Motor neuron (in vitro differentiated cells): ENCODE measurements around the gene PIPOX. TPM values are rescaled to one million over a fixed set of nuclear protein-coding genes. Genes with fewer than 3 reads are reported as not detected.

Source experiments
- ATAC-seq, 8 experiments: fragments of 200-7000 bp; cut with Tn5 transposase; replicated peaks in 6 of 8; 2 replicates each; pipeline ENCODE4 v1.8.0; 2021; ENCODE audit warnings: mild to moderate bottlenecking in 8 of 8, moderate library complexity in 8 of 8
- H3K27ac ChIP-seq, 2 donors: fragments of 250-450 bp; sonication (Bioruptor Pico); 2 replicates each; pipeline ENCODE4 v1.9.0; 2021; ENCODE audit warnings: antibody characterized with exemption in 2 of 2, mild to moderate bottlenecking in 2 of 2, moderate library complexity in 1 of 2
- H3K4me1 ChIP-seq, 2 donors: fragments of 250-450 bp; sonication (Bioruptor Pico); replicated peaks in 1 of 2; 2 replicates each; pipeline ENCODE4 v1.6.1; 2021; ENCODE audit warnings: antibody characterized with exemption in 2 of 2, mild to moderate bottlenecking in 2 of 2, moderate library complexity in 1 of 2
- H3K4me3 ChIP-seq, 5 donors: fragments of 250-450 bp; sonication (Bioruptor Pico); 2 replicates each; pipeline ENCODE4 v1.9.0; 2021; ENCODE audit warnings: antibody characterized with exemption in 5 of 5, mild to moderate bottlenecking in 5 of 5, moderate library complexity in 4 of 5
- WGBS, 10 experiments: fragments of 450-650 bp; shearing (Covaris generic); methylation state at CpG; one replicate each; pipeline ENCODE4 v1.0.0; 2022; 5-methylcytosine and 5-hydroxymethylcytosine counted together
- in situ Hi-C, 9 experiments: fragments of 400-800 bp; cut with MboI; loops; one replicate each; pipeline ENCODE4 v1.15.0; 2021; ENCODE audit warnings: low sequenced_read_pairs in 9 of 9, low pct_unique_long_range_greater_than_20kb in 2 of 9; ENCODE audit not compliant: unreplicated experiment in 9 of 9
- total RNA-seq, 8 experiments: library from RNA; unstranded; fragments of 300-600 nt; gene quantifications; 2 replicates each; pipeline versions ENCODE4 v1.2.3 to v1.2.4, GENCODE V29; 2022

Gene PIPOX
- total RNA-seq, 8 experiments from 2014 or later = 1.6 to 11.8 (median 4.6) TPM

- Histone ChIP-seq H3K4me1 (peaks cover 21% of the 10 kb centered on the region in 2 donors), H3K4me3 (no peak overlapping the region), H3K27ac (no peak overlapping the region)
- no peak for ATAC-seq
- 81 to 100% (median 88%) methylated on average over 1 to 7 of the region's 12 CpGs; no CpG with 5 or more reads in 4 of the 10 experiments for WGBS, 10 experiments
- in situ Hi-C loops = no loop called here
These were observed 31.5 kb downstream of the PIPOX start for GRCh38 chr17:29074488-29074887.

GRCh38 chr17:29076087-29076486 lies 33.1 kb downstream of the PIPOX start:
- peak in 1 of 8 experiments; percentile 12 for ATAC-seq
- Histone ChIP-seq H3K4me1 (peaks cover 9 to 18% of the 10 kb centered on the region in 2 donors), H3K27ac (no peak overlapping the region), H3K4me3 (no peak overlapping the region)
- 0 to 78% (median 72%) methylated on average over 1 to 5 of the region's 6 CpGs; no CpG with 5 or more reads in 2 of the 10 experiments for WGBS, 10 experiments
- in situ Hi-C loops = no loop called here

GRCh38 chr17:29076722-29077121 lies 33.8 kb downstream of the PIPOX start:
- in situ Hi-C loops = no loop called here
- WGBS, 10 experiments = 0 to 85% (median 80%) methylated on average over 1 to 7 of the region's 7 CpGs; no CpG with 5 or more reads in 5 of the 10 experiments
- peak in 2 of 8 experiments; percentile 11 to 24 for ATAC-seq
- Histone ChIP-seq H3K4me3 (no peak overlapping the region), H3K4me1 (peaks cover 9 to 25% of the 10 kb centered on the region in 2 donors), H3K27ac (no peak overlapping the region)

- in situ Hi-C loops = no loop called here
- Histone ChIP-seq H3K4me1 (peaks cover 14 to 31% of the 10 kb centered on the region in 2 donors), H3K27ac (no peak overlapping the region), H3K4me3 (no peak overlapping the region)
- no peak for ATAC-seq
- 80 to 100% (median 88%) methylated on average over 1 to 3 of the region's 7 CpGs; no CpG with 5 or more reads in 6 of the 10 experiments for WGBS, 10 experiments
These were observed 34.4 kb downstream of the PIPOX start for GRCh38 chr17:29077320-29077719.

- in situ Hi-C loops = no loop called here
- 17 to 100% (median 83%) methylated on average over 1 to 6 of the region's 9 CpGs; no CpG with 5 or more reads in 3 of the 10 experiments for WGBS, 10 experiments
- no peak overlapping the region for H3K4me3 ChIP-seq
- ATAC-seq = peak; percentile 36 to 83 (median 58)
- peaks cover 25 to 41% of the 10 kb centered on the region in 2 donors for H3K4me1 ChIP-seq
- H3K27ac ChIP-seq = no peak overlapping the region
These were observed 35.5 kb downstream of the PIPOX start for GRCh38 chr17:29078183-29079045.

- no peak for ATAC-seq
- WGBS, 10 experiments = 70 to 100% (median 95%) methylated on average over 2 to 5 of the region's 16 CpGs; no CpG with 5 or more reads in 6 of the 10 experiments
These were observed 36.5 kb downstream of the PIPOX start for GRCh38 chr17:29079433-29079832.

GRCh38 chr17:29079887-29080286 lies 36.9 kb downstream of the PIPOX start:
- Histone ChIP-seq H3K4me1 (peaks cover 38 to 56% of the 10 kb centered on the region in 2 donors), H3K27ac (no peak overlapping the region), H3K4me3 (no peak overlapping the region)
- ATAC-seq = no peak
- WGBS, 10 experiments = 60 to 100% (median 87%) methylated on average over 1 to 19 of the region's 33 CpGs; no CpG with 5 or more reads in 5 of the 10 experiments
- in situ Hi-C loops = no loop called here

More at GRCh38 chr17:29079433-29079832, 36.5 kb downstream of the PIPOX start:
- Histone ChIP-seq H3K4me1 (peaks cover 34 to 52% of the 10 kb centered on the region in 2 donors), H3K27ac (no peak overlapping the region), H3K4me3 (no peak overlapping the region)
- in situ Hi-C loops = no loop called here

- H3K4me1 ChIP-seq = peaks cover 43 to 61% of the 10 kb centered on the region in 2 donors
- no peak for ATAC-seq
- in situ Hi-C loops = no loop called here
- 90 to 95% (median 92%) methylated on average over 2 to 5 of the region's 33 CpGs; no CpG with 5 or more reads in 7 of the 10 experiments for WGBS, 10 experiments
- no peak overlapping the region for H3K4me3 ChIP-seq
- H3K27ac ChIP-seq = no peak overlapping the region
These were observed 37.4 kb downstream of the PIPOX start for GRCh38 chr17:29080323-29080722.

- peak in 3 of 8 experiments; percentile 1 to 35 (median 21) for ATAC-seq
- Histone ChIP-seq H3K4me3 (no peak overlapping the region), H3K27ac (peak overlapping the region in 1 of 2 donors; percentile 84)
These were observed 38.0 kb downstream of the PIPOX start for GRCh38 chr17:29080965-29081364.

GRCh38 chr17:29084541-29085146 lies 41.7 kb downstream of the PIPOX start:
- Histone ChIP-seq H3K4me3 (no peak overlapping the region), H3K4me1 (peaks cover 43 to 71% of the 10 kb centered on the region in 2 donors), H3K27ac (peak overlapping the region; percentile 61 to 73)
- in situ Hi-C loops = no loop called here
- peak in 6 of 8 experiments; percentile 7 to 76 (median 72) for ATAC-seq
- WGBS, 10 experiments = 14 to 85% (median 37%) methylated on average over 1 to 14 of the region's 21 CpGs; no CpG with 5 or more reads in 2 of the 10 experiments

More at GRCh38 chr17:29080965-29081364, 38.0 kb downstream of the PIPOX start:
- H3K4me1 ChIP-seq = peaks cover 48 to 65% of the 10 kb centered on the region in 2 donors
- in situ Hi-C loops = no loop called here
- 40 to 100% (median 72%) methylated on average over 1 to 12 of the region's 14 CpGs; no CpG with 5 or more reads in 3 of the 10 experiments for WGBS, 10 experiments

- in situ Hi-C loops = no loop called here
- H3K4me3 ChIP-seq = no peak overlapping the region
- peaks cover 49 to 77% of the 10 kb centered on the region in 2 donors for H3K4me1 ChIP-seq
- 73 to 100% (median 81%) methylated on average over 2 to 6 of the region's 12 CpGs; no CpG with 5 or more reads in 5 of the 10 experiments for WGBS, 10 experiments
- ATAC-seq = peak in 1 of 8 experiments; percentile 3
- peak overlapping the region; percentile 61 to 73 for H3K27ac ChIP-seq
These were observed 42.3 kb downstream of the PIPOX start for GRCh38 chr17:29085223-29085622.

- in situ Hi-C loops = no loop called here
- ATAC-seq = peak in 1 of 8 experiments; percentile 22
- Histone ChIP-seq H3K27ac (no peak overlapping the region), H3K4me3 (no peak overlapping the region), H3K4me1 (peaks cover 64 to 80% of the 10 kb centered on the region in 2 donors)
- WGBS, 10 experiments = 43 to 100% (median 83%) methylated on average over 1 to 5 of the region's 19 CpGs; no CpG with 5 or more reads in 3 of the 10 experiments
These were observed 43.8 kb downstream of the PIPOX start for GRCh38 chr17:29086628-29087332.
